NCI-H1105 (cell line): Measurements from ENCODE around the gene POLR2H.

Experiments
- DNase-seq: peaks from one replicate; lab custom pipeline; 2025; lab: John Stamatoyannopoulos, UW

Gene POLR2H

DNA sequence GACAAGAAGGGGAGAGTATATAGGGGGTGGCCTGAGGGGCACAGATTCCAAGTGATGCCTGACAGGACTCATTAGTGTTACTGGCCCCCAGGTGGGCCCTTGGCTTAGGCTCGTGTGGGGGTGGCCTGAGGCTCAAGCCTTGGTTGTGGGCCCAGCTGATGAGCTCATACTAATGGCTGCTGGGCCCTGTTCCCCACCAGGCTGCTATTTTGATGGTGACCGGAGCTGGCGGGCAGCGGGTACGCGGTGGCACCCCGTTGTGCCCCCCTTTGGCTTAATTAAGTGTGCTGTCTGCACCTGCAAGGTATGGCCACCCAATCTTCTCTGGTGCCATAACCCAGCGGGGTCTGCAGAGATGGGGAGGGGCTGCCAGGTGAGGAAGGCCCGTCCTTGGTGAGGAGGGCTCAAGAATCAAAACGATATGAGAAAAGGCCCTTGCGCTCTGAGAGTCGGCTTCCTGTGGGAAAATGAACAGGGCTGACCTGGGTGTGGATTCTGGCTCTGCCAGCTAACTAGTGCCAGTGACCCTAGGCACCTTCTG, 25.7 kb downstream of the POLR2H start:
- no peak for DNase-seq

DNA sequence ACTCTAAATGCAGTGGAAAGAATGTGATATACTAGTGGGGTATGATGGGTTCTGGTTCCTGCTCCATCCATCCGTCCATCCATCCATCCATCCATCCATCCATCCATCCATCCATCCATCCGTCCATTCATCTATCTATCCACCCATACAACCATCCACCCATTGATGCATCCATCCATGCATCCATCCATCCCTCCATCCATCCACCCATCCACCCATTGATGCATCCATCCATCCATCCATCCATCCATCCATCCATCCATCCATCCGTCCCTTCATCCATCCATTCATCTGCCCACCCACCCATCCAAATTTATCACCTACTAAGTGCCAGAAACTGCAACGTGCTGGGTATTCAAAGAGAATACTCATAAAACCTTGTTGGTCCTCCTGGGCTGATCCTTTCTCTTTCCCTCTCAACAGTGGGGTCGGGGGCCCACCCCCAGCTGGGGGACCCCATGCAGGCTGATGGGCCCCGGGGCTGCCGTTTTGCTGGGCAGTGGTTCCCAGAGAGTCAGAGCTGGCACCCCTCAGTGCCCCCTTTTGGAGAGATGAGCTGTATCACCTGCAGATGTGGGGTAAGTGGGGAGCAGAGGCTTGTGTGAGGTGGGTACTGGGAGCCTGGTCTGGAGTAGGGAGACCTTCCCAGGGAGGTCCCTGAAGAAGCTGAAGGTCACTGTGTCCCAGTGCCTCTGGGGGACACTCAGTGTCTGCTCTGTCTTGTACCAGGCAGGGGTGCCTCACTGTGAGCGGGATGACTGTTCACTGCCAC, 26.8 kb downstream of the POLR2H start:
- DNase-seq: no peak

GRCh38 chr3:184388936-184389230, 27.4 kb downstream of the POLR2H start:
- no peak for DNase-seq

DNA sequence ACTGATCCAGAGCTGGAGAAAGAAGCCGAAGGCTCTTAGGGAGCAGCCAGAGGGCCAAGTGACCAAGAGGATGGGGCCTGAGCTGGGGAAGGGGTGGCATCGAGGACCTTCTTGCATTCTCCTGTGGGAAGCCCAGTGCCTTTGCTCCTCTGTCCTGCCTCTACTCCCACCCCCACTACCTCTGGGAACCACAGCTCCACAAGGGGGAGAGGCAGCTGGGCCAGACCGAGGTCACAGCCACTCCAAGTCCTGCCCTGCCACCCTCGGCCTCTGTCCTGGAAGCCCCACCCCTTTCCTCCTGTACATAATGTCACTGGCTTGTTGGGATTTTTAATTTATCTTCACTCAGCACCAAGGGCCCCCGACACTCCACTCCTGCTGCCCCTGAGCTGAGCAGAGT, 27.9 kb downstream of the POLR2H start:
- DNase-seq: no peak

DNA sequence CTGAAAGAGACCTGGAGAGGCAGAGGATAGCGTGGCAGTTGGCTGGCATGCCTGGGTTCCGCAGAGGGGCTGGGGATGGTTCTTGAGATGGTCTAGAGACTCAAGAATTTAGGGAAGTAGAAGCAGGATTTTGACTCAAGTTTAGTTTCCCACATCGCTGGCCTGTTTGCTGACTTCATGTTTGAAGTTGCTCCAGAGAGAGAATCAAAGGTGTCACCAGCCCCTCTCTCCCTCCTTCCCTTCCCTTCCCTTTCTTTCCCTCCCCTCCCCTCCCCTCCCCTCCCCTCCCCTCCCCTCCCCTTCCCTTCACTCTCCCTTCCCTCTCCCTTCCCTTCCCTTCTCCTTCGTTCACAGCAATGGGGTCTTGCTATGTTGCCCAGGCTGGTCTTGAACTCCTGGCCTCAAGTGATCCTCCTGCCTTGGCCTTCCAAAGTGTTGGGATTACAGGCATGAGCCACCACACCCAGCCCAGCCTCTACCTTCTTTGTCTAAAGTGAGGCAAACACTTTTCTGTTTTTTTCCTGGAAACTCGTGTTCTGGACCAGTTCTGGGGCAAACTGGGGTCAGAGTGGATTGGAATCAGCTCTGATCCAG, 28.5 kb downstream of the POLR2H start:
- no peak for DNase-seq

DNA sequence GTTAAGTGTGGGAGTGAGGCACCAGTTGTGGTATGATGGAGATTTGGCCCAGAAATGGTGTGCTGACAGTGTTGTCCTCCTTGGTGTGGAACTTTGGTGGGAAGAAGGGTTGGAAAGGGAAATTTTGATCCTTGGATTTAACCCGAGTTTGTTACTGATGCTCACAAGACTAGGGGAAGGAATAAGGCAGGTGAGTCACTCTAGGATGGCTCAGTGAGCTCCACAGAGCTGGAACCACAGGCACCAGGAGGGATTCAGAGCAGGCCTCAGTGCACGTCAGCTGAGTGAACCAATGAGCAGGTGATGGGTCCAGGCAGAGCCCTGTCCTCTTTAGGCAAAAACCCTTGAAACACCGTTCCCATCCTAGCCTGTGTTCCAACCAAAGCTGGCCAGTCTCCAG, 29.8 kb downstream of the POLR2H start:
- DNase-seq: no peak

DNA sequence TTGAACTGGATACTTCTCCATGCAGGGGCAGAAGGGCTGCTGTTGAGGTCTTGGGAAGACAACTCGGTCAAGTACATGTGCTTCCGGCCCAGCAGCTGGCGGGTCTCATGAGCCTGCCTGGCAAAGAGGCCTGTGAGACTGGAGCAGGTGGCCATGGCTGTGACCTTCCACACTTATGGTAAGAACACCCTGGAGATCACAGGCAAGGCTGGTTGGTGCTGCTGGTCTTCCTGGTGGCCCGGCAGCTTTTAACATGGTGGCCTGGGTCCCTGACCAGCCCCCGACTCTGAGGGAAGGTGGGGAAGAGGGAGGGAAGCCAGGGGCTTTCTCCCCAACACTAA, 33.8 kb downstream of the POLR2H start:
- DNase-seq: no peak

DNA sequence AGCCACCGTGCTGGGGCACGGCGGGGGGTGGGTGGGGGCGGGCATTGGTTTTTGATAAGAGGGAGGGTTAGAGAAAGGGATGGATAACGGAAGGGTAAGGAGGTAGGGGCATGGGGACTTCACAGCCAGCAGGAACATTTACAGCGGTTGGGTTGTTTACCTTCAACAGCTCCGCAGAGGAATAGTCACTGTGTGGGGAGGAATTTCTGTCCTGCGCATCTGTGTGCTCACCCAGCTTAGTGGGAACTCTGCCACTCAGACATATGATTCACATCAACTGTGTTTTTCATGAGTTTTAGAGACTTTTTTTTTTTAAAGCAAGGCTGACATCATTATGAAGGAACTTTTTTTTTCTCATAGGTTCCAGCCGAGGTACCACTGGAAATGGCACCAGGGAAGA, 37.9 kb downstream of the POLR2H start:
- DNase-seq: no peak

GRCh38 chr3:184405075-184406030, 43.8 kb downstream of the POLR2H start:
- no peak for DNase-seq

DNA sequence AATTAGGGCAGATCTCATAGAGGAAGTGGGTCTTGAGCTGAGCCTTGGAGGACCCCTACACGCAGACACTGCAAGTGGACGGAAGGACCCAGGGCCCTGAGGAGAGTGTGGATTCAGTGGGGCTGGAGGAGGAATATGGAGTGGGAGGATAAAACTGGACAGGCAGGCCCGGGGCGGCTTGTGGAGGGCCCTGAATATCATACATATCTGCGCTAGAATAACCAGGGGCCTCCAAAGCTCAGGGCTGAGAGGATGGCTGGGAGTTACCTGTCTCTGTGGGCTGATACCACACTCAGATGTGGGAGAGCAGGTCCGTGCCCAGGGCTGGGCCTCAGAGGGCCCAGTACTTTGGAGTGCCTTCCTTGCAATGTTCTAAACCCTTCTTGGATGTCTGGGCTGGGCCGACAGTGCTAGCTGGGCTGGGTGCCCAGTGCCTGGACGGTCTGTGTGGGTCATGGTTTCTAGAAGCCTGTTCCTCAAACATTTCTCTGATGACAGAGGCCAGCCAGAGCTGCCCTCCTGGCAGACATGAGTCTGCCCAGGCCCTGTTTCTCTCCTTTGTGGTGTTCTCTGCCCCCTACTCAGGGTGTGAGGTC, 47.9 kb downstream of the POLR2H start:
- DNase-seq: no peak

GRCh38 chr3:184409946-184410500, 48.5 kb downstream of the POLR2H start:
- DNase-seq: no peak

GRCh38 chr3:184414418-184415202, 53.1 kb downstream of the POLR2H start:
- DNase-seq: no peak

DNA sequence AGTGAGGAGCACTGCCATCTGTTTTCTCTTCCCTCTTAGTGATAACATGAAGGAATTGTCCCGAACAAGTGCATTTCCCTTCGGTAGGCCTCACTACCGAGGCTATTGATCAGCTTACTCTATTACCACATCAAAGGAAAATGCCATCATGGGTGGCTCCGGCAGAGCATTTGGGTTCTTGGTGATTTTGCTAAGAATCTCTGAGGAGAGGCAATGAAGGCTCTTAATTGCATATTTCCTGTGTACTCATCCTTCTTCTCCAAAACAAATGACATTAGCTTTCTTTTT, 53.6 kb downstream of the POLR2H start:
- DNase-seq: no peak

DNA sequence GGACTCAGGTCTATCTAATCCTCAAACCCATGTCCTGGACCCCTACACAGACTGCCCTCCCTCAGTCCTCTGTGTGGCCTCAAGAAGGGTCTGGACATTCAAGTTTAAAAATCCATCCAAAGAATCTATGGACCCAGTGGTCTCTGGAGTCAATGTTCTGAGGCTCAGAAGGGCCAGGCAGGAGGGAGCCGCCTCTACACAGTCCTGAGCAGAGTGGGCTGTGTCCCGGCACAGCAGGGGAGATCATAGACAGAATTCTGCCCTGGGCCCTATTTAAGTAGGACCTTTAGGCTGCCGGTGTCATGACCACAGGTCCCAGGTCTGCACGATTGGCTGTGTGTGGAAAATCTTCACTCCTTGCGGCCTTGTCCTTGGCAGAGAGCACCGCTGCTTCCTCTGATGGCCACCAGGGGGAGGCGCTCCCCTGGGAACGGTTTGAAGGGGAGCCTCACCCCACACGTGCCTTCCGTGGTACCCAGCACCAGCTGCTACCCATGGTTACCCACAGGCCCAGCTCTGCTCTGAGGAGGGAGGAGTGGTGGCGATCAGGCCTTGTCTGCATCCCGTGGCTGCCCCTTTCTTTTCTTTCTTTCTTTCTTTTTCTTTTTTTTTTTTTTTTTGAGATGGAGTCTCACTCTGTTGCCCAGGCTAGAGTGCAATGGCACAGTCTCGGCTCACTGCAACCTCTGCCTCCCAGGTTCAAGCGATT, 56.3 kb downstream of the POLR2H start:
- peak; percentile 57 for DNase-seq
